HCT116 (cell line): ENCODE data around the gene EGF. TPM values are rescaled to one million over a fixed set of nuclear protein-coding genes. Genes with fewer than 3 reads are reported as not detected.

Source experiments
- ATAC-seq: fragments of 200-7000 bp; cut with Tn5 transposase; 2 replicates; pipeline ENCODE4 v1.9.1; 2020; ENCODE audit warnings: mild to moderate bottlenecking, moderate library complexity
- BruUV-seq: library from RNA; stranded (reverse); fragments of 400-500 nt; replicated peaks from 2 replicates; lab custom pipeline; 2021; lab: Mats Ljungman, UMichigan
- CTCF ChIA-PET: fragments of 300-600 bp; sonication (Branson Sonifier 250); formaldehyde crosslinking; loops from one replicate; lab custom pipeline; 2021; ENCODE audit warnings: antibody characterized with exemption; lab: Charles Lee
- POLR2A ChIA-PET: fragments of 300-600, 350-600 bp; sonication (Branson Sonifier 250); formaldehyde crosslinking; loops from one replicate; lab custom pipeline; 2021; ENCODE audit warnings: antibody characterized with exemption; lab: Charles Lee
- RAD21 ChIA-PET, 2 experiments: fragments of 300-600 bp; sonication (Branson Sonifier 250); formaldehyde crosslinking; loops; one replicate each; lab custom pipeline; 2023; ENCODE audit warnings: low total read pairs in 2 of 2; ENCODE audit not compliant: uncharacterized antibody in 2 of 2, unreplicated experiment in 2 of 2, low non-redundant PET in 1 of 2; lab: Charles Lee
- DNase-seq: peaks from one replicate; pipeline ENCODE4 v3.0.0-alpha.2; 2010; ENCODE audit warnings: low read depth, low spot score
- H2AFZ ChIP-seq: fragments of 200-600 bp; shearing (Covaris generic), sonication (generic); 2 replicates; pipeline ENCODE4 v1.6.1; 2017; ENCODE audit warnings: low read depth, mixed run types, mixed read lengths, antibody characterized with exemption, low read length; ENCODE audit not compliant: poor library complexity, severe bottlenecking
- H3K27ac ChIP-seq: 2 replicates; pipeline ENCODE4 v1.5.1; 2012; ENCODE audit warnings: low read depth, low read length
- H3K27me3 ChIP-seq: fragments of 200-600 bp; sonication (generic); 2 replicates; pipeline ENCODE4 v1.6.1; 2016; ENCODE audit warnings: mixed run types, low read length, mixed read lengths; ENCODE audit not compliant: insufficient read depth
- H3K36me3 ChIP-seq, 2 experiments: fragments of 200-500 bp in 1 of 2; fragments of 200-600 bp in 1 of 2; sonication (Bioruptor generic) in 1 of 2; sonication (generic) in 1 of 2; 2 replicates each; pipeline versions ENCODE4 v1.5.1 to v1.6.1; 2014 to 2016; ENCODE audit warnings: low read length in 2 of 2, inconsistent platforms in 1 of 2, mixed read lengths in 1 of 2, mixed run types in 1 of 2; ENCODE audit not compliant: insufficient read depth in 2 of 2, control insufficient read depth in 1 of 2
- H3K4me1 ChIP-seq, 2 experiments: fragments of 200-600 bp in 1 of 2; sonication (generic) in 1 of 2; 2 replicates each; pipeline versions ENCODE4 v1.5.1 to v1.6.1; 2012 to 2017; ENCODE audit warnings: low read length in 2 of 2, inconsistent platforms in 1 of 2, mild to moderate bottlenecking in 1 of 2, mixed read lengths in 1 of 2, mixed run types in 1 of 2, moderate library complexity in 1 of 2; ENCODE audit not compliant: insufficient read depth in 2 of 2, control insufficient read depth in 1 of 2
- H3K4me2 ChIP-seq: fragments of 200-600 bp; sonication (generic); 2 replicates; pipeline ENCODE4 v1.6.1; 2017; ENCODE audit warnings: mixed run types, low read length, mixed read lengths
- H3K4me3 ChIP-seq, 2 experiments: fragments of 200-600 bp in 1 of 2; sonication (generic) in 1 of 2; replicated peaks in 1 of 2; 2 replicates each; pipeline ENCODE4 v1.5.1; 2011 to 2016; ENCODE audit warnings: low read length in 2 of 2, control low read depth in 1 of 2, low read depth in 1 of 2, mild to moderate bottlenecking in 1 of 2, mixed read lengths in 1 of 2, mixed run types in 1 of 2
- H3K79me2 ChIP-seq: fragments of 200-600 bp; sonication (generic); 2 replicates; pipeline ENCODE4 v1.6.1; 2017; ENCODE audit warnings: mild to moderate bottlenecking, mixed run types, low read length, moderate library complexity, mixed read lengths; ENCODE audit not compliant: insufficient read depth
- H3K9ac ChIP-seq: fragments of 200-600 bp; sonication (generic); 2 replicates; pipeline ENCODE4 v1.6.1; 2016; ENCODE audit warnings: low read length, mixed read lengths
- H3K9me2 ChIP-seq: fragments of 200-600 bp; sonication (generic), shearing (Covaris generic); 2 replicates; pipeline ENCODE4 v1.6.1; 2017; ENCODE audit warnings: mixed run types, mild to moderate bottlenecking, moderate library complexity; ENCODE audit not compliant: insufficient read depth
- H3K9me3 ChIP-seq, 2 experiments: fragments of 200-500 bp in 1 of 2; fragments of 200-600 bp in 1 of 2; sonication (Bioruptor generic) in 1 of 2; sonication (generic) in 1 of 2; 2 replicates each; pipeline ENCODE4 v1.6.1; 2014 to 2017; ENCODE audit warnings: low read length in 2 of 2, mixed read lengths in 2 of 2, inconsistent platforms in 1 of 2, low read depth in 1 of 2, mild to moderate bottlenecking in 1 of 2, mixed run types in 1 of 2, moderate library complexity in 1 of 2; ENCODE audit not compliant: control insufficient read depth in 1 of 2, insufficient read depth in 1 of 2
- H4K20me1 ChIP-seq: fragments of 200-600 bp; sonication (generic), shearing (Covaris generic); 2 replicates; pipeline ENCODE4 v1.6.1; 2017; ENCODE audit warnings: mixed run types, mild to moderate bottlenecking, moderate library complexity; ENCODE audit not compliant: insufficient read depth
- ATF3 ChIP-seq: IDR thresholded peaks from 2 replicates; pipeline ENCODE4 v1.6.1; 2012
- CBX3 ChIP-seq: IDR thresholded peaks from 2 replicates; pipeline ENCODE4 v1.6.1; 2012; ENCODE audit warnings: low read depth
- CEBPB ChIP-seq: IDR thresholded peaks from 2 replicates; pipeline ENCODE4 v1.6.1; 2012; ENCODE audit warnings: low read depth
- CTCF ChIP-seq, 3 experiments: fragments of 200-600 bp in 1 of 3; sonication (generic) in 1 of 3; IDR thresholded peaks in 2 of 3; conservative IDR thresholded peaks in 1 of 3; 2 replicates each; pipeline ENCODE4 v1.5.1; 2012 to 2017; ENCODE audit warnings: low read depth in 2 of 3, low read length in 2 of 3, antibody characterized with exemption in 1 of 3, borderline replicate concordance in 1 of 3, control low read depth in 1 of 3, mild to moderate bottlenecking in 1 of 3, mixed read lengths in 1 of 3, mixed run types in 1 of 3, moderate library complexity in 1 of 3; ENCODE audit not compliant: insufficient read depth in 1 of 3
- EGR1 ChIP-seq: IDR thresholded peaks from 2 replicates; pipeline ENCODE4 v1.6.1; 2012; ENCODE audit warnings: low read depth
- EZH2phosphoT487 ChIP-seq: fragments of 200-600 bp; IDR thresholded peaks from 2 replicates; pipeline ENCODE4 v1.6.1; 2018; ENCODE audit warnings: antibody characterized with exemption, borderline replicate concordance
- FOSL1 ChIP-seq: IDR thresholded peaks from 2 replicates; pipeline ENCODE4 v1.6.1; 2012; ENCODE audit warnings: low read depth
- JUND ChIP-seq: IDR thresholded peaks from 2 replicates; pipeline ENCODE4 v1.6.1; 2012
- MAX ChIP-seq: IDR thresholded peaks from 2 replicates; pipeline ENCODE4 v1.6.1; 2012
- POLR2AphosphoS5 ChIP-seq: IDR thresholded peaks from 2 replicates; pipeline ENCODE4 v1.6.1; 2011; ENCODE audit warnings: mild to moderate bottlenecking, low read depth, low read length, moderate library complexity
- RAD21 ChIP-seq: IDR thresholded peaks from 2 replicates; pipeline ENCODE4 v1.6.1; 2012; ENCODE audit warnings: low read depth, mild to moderate bottlenecking
- REST ChIP-seq: IDR thresholded peaks from 2 replicates; pipeline ENCODE4 v1.6.1; 2012; ENCODE audit warnings: low read depth
- SIN3A ChIP-seq: IDR thresholded peaks from 2 replicates; pipeline ENCODE4 v1.6.1; 2012; ENCODE audit warnings: low read depth
- SP1 ChIP-seq: IDR thresholded peaks from 2 replicates; pipeline ENCODE4 v1.6.1; 2012; ENCODE audit warnings: low read depth
- ZFX ChIP-seq: fragments of 450-650 bp; IDR thresholded peaks from 2 replicates; pipeline ENCODE4 v1.6.1; 2017
- ZNF274 ChIP-seq: fragments of 200-500 bp; sonication (Bioruptor generic); IDR thresholded peaks from 2 replicates; pipeline ENCODE4 v1.6.1; 2014; ENCODE audit warnings: mild to moderate bottlenecking, low read depth, low read length, inconsistent platforms
- intact Hi-C: fragments of 100-400 bp; cut with micrococcal nuclease; formaldehyde crosslinking; loops from 2 replicates; pipeline ENCODE4 v1.10.0; 2022
- total RNA-seq: library from RNA; stranded (reverse); gene quantifications from one replicate; pipeline ENCODE4 v1.2.1, GENCODE V29; 2021; ENCODE audit not compliant: unreplicated experiment

EGF gene
- total RNA-seq, 1 experiment from 2014 or later = 0.57 TPM

GRCh38 chr4:109994415-109994827 lies 81.7 kb downstream of the EGF start:
- Histone ChIP-seq H3K79me2 (no peaks in the 10 kb centered on the region), H3K27me3 (no peaks in the 10 kb centered on the region), H3K4me3 (no peak overlapping the region), H3K36me3 (no peaks in the 10 kb centered on the region), H3K4me1 (peaks cover 0 to under 1% of the 10 kb centered on the region in 2 experiments; a peak in 2 of 4 replicates), H3K9ac (no peak overlapping the region), H3K27ac (no peak overlapping the region), H3K9me2 (0 out of 2 replicates have a peak, but pooled peaks cover 2% of the 10 kb centered on the region), H2AFZ (no peak overlapping the region), H4K20me1 (no peaks in the 10 kb centered on the region), H3K9me3 (no peaks in the 10 kb centered on the region), H3K4me2 (no peak overlapping the region)
- intact Hi-C loops = loop anchor here (10.0 kb wide), 2 partner anchors 1290 to 1940 kb away; no protein-coding TSS in a partner anchor
- ATAC-seq = no peak
- DNase-seq = no peak
- TF ChIP-seq EZH2phosphoT487 = no peak
- TF ChIP-seq EGR1 = no peak
- TF ChIP-seq FOSL1 = no peak
- TF ChIP-seq RAD21 = no peak
- TF ChIP-seq POLR2AphosphoS5 = no peak
- no peak for TF ChIP-seq REST
- no peak for TF ChIP-seq CBX3
- no peak for TF ChIP-seq CTCF (IDR thresholded peaks at IDR 0.05 in 2 of 3, conservative IDR thresholded peaks at IDR 0.05 in 1 of 3; ENCODE audit: borderline replicate concordance in 1 of 3, insufficient read depth in 1 of 3, low read depth in 2 of 3, low read length in 2 of 3)
- no peak for TF ChIP-seq MAX
- no peak for TF ChIP-seq ATF3
- no peak for TF ChIP-seq SIN3A
- TF ChIP-seq SP1 = no peak
- TF ChIP-seq JUND = no peak
- no peak for TF ChIP-seq ZFX
- no peak for TF ChIP-seq CEBPB
- TF ChIP-seq ZNF274 = no peak
- BruUV-seq = no TSS peak
- ChIA-PET RAD21 (no interaction called here), POLR2A (no interaction called here), CTCF (no interaction called here)
